Thymus (tissue), 11 donors: ENCODE data around the gene NOL6. TPM values are rescaled to one million over a fixed set of nuclear protein-coding genes. Genes with fewer than 3 reads are reported as not detected.
"Not testable (repeated sequence)": the region's sequence is repeated elsewhere in the genome, so short reads cannot be mapped to it uniquely, and the experiment has no call there.

Experiments used
- DNase-seq, 9 donors: peaks; one replicate each; pipeline ENCODE4 v3.0.0-alpha.2; 2013; ENCODE audit warnings: low spot score in 9 of 9, low read depth in 6 of 9, missing footprints in 1 of 9
- H3K27ac ChIP-seq, 2 donors: one replicate each; pipeline ENCODE4 v1.5.1; 2013; ENCODE audit warnings: control low read depth in 1 of 2, low read depth in 1 of 2, low read length in 1 of 2, mild to moderate bottlenecking in 1 of 2, moderate library complexity in 1 of 2
- H3K27me3 ChIP-seq, 2 donors: one replicate each; pipeline ENCODE4 v1.5.1; 2013; ENCODE audit warnings: low read length in 1 of 2; ENCODE audit not compliant: control insufficient read depth in 2 of 2, insufficient read depth in 1 of 2
- H3K36me3 ChIP-seq, 2 donors: one replicate each; pipeline ENCODE4 v1.5.1; 2013; ENCODE audit warnings: low read length in 1 of 2, mild to moderate bottlenecking in 1 of 2, moderate library complexity in 1 of 2; ENCODE audit not compliant: control insufficient read depth in 2 of 2, insufficient read depth in 2 of 2
- H3K4me1 ChIP-seq, 2 donors: one replicate each; pipeline ENCODE4 v1.5.1; 2013; ENCODE audit warnings: low read length in 2 of 2; ENCODE audit not compliant: control insufficient read depth in 2 of 2, insufficient read depth in 2 of 2
- H3K4me3 ChIP-seq, 2 donors: one replicate each; pipeline ENCODE4 v1.5.1; 2013; ENCODE audit warnings: low read length in 2 of 2, control low read depth in 1 of 2, mild to moderate bottlenecking in 1 of 2
- H3K9me3 ChIP-seq, 2 donors: one replicate each; pipeline ENCODE4 v1.5.1; 2013; ENCODE audit warnings: low read length in 1 of 2, mild to moderate bottlenecking in 1 of 2; ENCODE audit not compliant: control insufficient read depth in 2 of 2, insufficient read depth in 1 of 2
- WGBS: extraction: QIAGEN DNeasy Blood & Tissue Kit; methylation state at CpG from one replicate; pipeline ENCODE4 v1.1.7; 2013; 5-methylcytosine and 5-hydroxymethylcytosine counted together
- polyA plus RNA-seq: library from polyadenylated mRNA; stranded (reverse); fragments of 200-250 nt; gene quantifications from one replicate; pipeline ENCODE4 v1.2.3, GENCODE V29; 2013
- total RNA-seq: library from RNA; stranded (reverse); fragments of 120-200 nt; gene quantifications from one replicate; pipeline ENCODE4 v1.2.4, GENCODE V29; 2013
- donor health status: healthy.

The NOL6 gene
- total and polyA plus RNA-seq, 2 donors, result 12.0 to 29.5 TPM

DNA sequence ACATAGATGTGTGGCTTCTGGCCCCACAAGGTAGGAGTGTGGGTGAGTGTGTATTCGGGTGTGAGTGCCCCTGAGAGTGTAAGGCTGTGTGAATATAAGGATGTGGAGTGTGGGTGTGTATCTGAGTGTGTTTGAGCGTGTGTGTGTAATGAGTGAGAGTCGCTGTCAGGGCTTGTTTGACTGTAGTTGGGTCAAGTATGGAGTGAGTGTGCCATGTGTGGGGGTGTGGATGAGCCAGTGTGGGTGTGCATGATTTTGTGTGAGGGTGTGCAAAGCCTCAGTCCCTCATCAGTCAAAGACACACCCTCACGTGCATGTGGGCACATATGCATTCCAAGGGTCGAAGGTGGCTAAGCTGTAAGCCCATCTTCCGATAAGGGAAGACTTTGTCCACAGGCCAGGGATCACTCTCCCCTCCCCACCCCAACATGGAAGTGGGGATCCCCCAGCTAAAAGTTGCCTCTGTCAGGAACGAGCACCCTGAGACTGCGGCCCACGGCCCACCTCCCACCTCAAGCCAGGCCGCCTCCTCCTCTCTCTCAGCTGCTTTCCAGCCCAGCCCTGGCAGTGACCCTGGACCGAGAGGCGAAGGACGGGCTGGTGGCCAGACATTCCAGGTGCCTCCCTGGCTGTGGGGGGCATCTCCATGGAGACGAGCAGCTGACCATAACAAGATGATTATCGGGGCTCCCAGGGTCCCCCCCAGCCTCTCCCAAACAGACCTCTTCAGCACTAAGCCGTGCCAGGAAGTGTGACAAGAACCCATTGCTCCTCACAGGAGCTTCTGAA, 39.2 kb downstream of the NOL6 start:
- 93% methylated on average over 16 of the region's 16 CpGs for WGBS
- Histone ChIP-seq H3K4me1 (peaks cover 0 to 9% of the 10 kb centered on the region in 2 donors), H3K27ac (no peak overlapping the region), H3K9me3 (no peaks in the 10 kb centered on the region), H3K36me3 (peaks cover 0 to 6% of the 10 kb centered on the region in 2 donors), H3K27me3 (no peaks in the 10 kb centered on the region), H3K4me3 (no peak overlapping the region)
- no peak for DNase-seq

DNA sequence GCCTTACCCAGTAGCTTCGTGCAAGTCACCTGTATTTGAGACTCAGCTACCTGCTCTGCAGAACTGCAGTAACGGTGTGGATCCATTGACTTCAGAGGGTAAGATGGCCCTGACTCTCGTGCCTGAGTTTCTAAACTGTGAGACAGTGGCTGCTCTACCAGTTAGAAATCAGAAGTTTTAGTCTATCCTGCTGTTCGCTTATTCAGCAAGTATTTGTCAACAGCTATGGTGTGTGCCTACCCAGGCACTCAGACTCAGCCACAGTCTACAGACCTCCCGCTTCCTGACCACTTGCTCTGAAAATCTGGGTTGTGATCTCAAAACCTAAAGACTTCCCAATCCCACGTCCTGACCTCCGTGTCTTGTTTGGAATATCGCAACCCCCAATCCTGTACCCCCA, 39.9 kb downstream of the NOL6 start:
- Histone ChIP-seq H3K4me3 (no peak overlapping the region), H3K27me3 (no peaks in the 10 kb centered on the region), H3K9me3 (no peaks in the 10 kb centered on the region), H3K27ac (no peak overlapping the region), H3K4me1 (peaks cover 0 to 6% of the 10 kb centered on the region in 2 donors), H3K36me3 (no peaks in the 10 kb centered on the region)
- 97% methylated on average over 8 of the region's 8 CpGs for WGBS
- DNase-seq, result no peak

DNA sequence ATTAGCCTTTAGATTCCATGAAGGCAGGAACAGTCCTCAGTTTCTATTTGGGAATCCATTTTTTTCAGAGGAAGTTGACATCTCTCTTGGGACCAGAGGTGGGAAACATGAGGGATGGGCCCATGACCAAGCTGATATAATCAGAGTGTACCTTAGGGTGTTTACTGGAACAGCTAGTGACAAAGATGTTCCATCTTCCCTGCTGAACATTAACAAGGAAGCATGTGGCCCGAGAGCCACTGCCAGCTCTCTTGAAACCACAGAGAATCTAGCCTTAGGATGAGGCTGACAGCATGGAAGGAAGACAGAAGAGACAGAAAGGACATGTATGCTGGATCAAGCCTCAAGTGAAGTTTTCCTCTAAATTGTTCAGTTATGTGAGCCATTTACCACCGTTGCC, 42.3 kb downstream of the NOL6 start:
- 94% methylated on average over 2 of the region's 2 CpGs for WGBS
- H3K27me3 ChIP-seq, result no peaks in the 10 kb centered on the region
- no peaks in the 10 kb centered on the region for H3K4me1 ChIP-seq
- no peaks in the 10 kb centered on the region for H3K36me3 ChIP-seq
- H3K9me3 ChIP-seq, result no peaks in the 10 kb centered on the region
- no peak for DNase-seq
- no peak overlapping the region for H3K4me3 ChIP-seq
- no peak overlapping the region for H3K27ac ChIP-seq

DNA sequence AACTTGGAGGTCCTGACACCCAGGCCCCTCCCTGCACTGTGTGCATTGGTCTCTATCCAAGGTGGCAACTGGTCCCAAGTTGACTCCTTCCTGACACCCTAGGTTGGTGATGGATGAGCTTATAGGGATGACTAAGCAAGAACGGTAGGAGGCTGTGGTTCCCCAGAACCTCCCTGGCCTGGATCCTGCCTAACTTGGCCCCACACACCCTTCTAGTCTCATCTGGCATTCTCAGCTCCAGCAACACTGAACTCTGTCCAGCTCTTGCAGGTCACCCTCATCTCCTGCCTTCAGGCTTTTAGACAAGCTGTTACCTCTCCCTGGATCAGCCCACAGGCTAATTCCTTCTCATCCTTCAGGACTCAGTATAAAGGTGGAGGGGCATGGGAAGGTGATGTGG, 42.8 kb downstream of the NOL6 start:
- Histone ChIP-seq H3K27ac (no peak overlapping the region), H3K27me3 (no peaks in the 10 kb centered on the region), H3K36me3 (no peaks in the 10 kb centered on the region), H3K4me3 (no peak overlapping the region), H3K4me1 (no peaks in the 10 kb centered on the region), H3K9me3 (no peaks in the 10 kb centered on the region)
- WGBS, result 40% methylated on average over 1 of the region's 1 CpG
- DNase-seq, result no peak

DNA sequence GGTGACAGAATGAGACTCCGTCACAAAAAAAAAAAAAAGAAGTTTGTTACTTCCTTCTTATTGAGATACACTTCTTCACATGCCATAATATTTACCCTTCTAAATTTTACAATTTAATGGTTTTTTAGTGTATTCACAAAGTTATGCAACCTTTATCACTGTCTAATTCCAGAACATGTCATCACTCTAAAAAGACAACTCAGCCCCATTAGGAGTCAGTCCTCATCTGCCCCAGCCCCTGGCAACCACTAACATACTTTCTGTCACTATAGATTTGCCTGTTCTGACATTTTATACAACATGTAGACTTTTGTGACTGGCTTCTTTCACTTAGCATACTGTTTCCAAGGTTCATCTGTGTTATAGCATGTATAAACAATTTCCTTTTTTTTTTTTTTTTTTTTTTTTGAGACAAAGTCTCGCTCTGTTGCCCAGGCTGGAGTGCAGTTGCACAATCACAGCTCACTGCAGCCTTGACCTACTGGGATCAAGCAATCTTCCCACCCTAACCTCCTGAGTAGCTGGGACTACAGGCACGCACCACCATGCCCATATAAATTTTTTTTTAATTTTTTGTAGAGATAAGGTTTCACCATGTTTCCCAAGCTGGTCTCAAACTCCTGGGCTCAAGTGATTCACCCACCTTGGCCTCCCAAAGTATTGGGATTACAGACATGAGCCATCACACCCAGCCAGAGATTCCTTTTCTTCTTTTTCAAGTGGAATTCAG, 44.3 kb downstream of the NOL6 start:
- Histone ChIP-seq H3K36me3 (no peaks in the 10 kb centered on the region), H3K27ac (no peak overlapping the region), H3K4me3 (no peak overlapping the region), H3K4me1 (no peaks in the 10 kb centered on the region), H3K27me3 (no peaks in the 10 kb centered on the region), H3K9me3 (no peaks in the 10 kb centered on the region)
- WGBS, result 92% methylated on average over 3 of the region's 3 CpGs
- DNase-seq, result no peak

DNA sequence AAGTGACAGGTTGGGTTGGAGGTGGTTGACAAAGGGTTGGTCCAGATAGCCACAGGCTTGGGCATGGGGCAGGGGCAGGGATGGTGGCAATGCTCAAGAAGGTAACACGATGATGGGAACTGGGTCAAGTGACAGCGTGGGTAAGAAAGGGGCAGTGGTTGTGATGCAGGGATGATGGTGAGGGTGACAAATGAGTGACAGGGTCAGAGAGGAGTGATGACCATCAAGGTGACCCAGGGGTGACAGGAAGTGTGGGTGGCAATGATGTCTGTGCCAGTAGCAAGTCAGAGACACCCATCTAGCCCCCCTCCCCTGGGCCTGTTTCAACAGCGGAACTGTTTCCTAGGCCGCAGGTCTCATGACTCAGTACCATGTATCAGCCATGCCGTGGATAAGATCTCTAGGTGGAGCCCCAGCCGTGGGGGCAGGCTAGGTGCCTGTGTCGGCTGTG, 46.9 kb downstream of the NOL6 start:
- no peaks in the 10 kb centered on the region for H3K27me3 ChIP-seq
- WGBS, result 95% methylated on average over 7 of the region's 7 CpGs
- no peak for DNase-seq
- H3K4me3 ChIP-seq, result no peak overlapping the region
- no peaks in the 10 kb centered on the region for H3K36me3 ChIP-seq
- H3K27ac ChIP-seq, result no peak overlapping the region
- no peaks in the 10 kb centered on the region for H3K4me1 ChIP-seq
- H3K9me3 ChIP-seq, result no peaks in the 10 kb centered on the region

DNA sequence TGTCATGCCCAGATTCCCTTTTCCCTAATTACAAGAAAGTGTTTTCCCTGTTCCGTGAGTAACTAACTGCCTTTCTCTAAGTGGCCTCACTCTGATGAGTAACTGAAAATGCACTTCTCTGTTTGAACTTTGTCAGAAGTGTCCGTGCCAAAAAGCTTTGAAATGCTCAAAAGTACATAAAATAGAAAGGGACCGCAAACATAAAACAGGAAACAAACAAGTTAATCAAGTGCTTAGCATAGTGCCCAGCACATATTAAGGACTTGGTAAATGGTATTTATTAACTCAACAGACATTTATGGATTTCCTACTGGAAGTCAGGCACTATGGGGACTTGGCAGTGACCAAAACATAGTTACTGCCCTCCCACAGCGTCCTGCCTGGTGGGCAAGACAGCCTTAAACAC, 48.6 kb downstream of the NOL6 start:
- DNase-seq, result no peak
- no peaks in the 10 kb centered on the region for H3K4me1 ChIP-seq
- no peaks in the 10 kb centered on the region for H3K36me3 ChIP-seq
- WGBS, result 85% methylated on average over 4 of the region's 4 CpGs
- H3K4me3 ChIP-seq, result no peak overlapping the region
- no peaks in the 10 kb centered on the region for H3K27me3 ChIP-seq
- no peaks in the 10 kb centered on the region for H3K9me3 ChIP-seq
- no peak overlapping the region for H3K27ac ChIP-seq

DNA sequence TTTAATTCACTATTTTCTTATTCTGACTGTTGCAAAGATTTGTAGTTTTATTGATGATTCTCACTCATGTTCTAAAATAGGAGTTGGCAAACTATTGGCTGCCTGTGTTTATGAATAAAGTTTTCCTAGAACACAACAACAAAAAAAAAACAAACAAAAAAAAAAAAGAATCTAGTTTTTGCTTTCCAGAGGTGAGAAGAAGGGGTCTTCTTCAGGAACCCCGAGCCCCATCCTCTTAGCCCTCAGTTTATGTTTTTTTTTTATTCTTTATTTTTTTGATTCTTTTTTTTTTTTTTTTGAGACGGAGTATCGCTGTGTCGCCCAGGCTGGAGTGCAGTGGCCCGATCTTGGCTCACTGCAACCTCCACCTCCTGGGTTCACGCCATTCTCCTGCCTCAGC, 49.2 kb downstream of the NOL6 start:
- H3K27me3 ChIP-seq, H3K4me3 ChIP-seq, H3K9me3 ChIP-seq, H3K4me1 ChIP-seq, H3K36me3 ChIP-seq, H3K27ac ChIP-seq, DNase-seq: not testable (repeated sequence)
- WGBS, result 98% methylated on average over 6 of the region's 6 CpGs

DNA sequence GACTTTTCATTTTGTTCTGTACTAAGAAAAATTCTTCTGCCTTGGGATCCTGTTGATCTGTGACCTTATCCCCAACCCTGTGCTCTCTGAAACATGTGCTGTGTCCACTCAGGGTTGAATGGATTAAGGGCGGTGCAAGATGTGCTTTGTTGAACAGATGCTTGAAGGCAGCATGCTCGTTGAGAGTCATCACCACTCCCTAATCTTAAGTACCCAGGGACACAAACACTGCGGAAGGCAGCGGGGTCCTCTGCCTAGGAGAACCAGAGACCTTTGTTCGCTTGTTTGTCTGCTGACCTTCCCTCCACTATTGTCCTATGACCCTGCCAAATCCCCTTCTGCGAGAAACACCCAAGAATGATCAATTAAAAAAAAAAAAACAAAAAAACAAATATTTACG, 49.7 kb downstream of the NOL6 start:
- not testable (repeated sequence) for H3K27ac ChIP-seq, H3K36me3 ChIP-seq, H3K9me3 ChIP-seq, DNase-seq, H3K27me3 ChIP-seq, H3K4me3 ChIP-seq, H3K4me1 ChIP-seq
- WGBS, result 96% methylated on average over 7 of the region's 7 CpGs
